Occipital lobe (tissue), 2 donors: ENCODE data around the gene TRIAP1. TPM values are rescaled to one million over a fixed set of nuclear protein-coding genes. Genes with fewer than 3 reads are reported as not detected.

ENCODE experiments used
- DNase-seq: peaks from one replicate; lab custom pipeline; 2025; lab: John Stamatoyannopoulos, UW
- total RNA-seq: library from RNA; depleted of rRNA; stranded (reverse); fragments of >200 nt; gene quantifications from one replicate; pipeline ENCODE4 v1.2.3, GENCODE V29; 2014

The TRIAP1 gene
- total RNA-seq, 1 donor from 2014 or later, result 10.0 TPM

DNA sequence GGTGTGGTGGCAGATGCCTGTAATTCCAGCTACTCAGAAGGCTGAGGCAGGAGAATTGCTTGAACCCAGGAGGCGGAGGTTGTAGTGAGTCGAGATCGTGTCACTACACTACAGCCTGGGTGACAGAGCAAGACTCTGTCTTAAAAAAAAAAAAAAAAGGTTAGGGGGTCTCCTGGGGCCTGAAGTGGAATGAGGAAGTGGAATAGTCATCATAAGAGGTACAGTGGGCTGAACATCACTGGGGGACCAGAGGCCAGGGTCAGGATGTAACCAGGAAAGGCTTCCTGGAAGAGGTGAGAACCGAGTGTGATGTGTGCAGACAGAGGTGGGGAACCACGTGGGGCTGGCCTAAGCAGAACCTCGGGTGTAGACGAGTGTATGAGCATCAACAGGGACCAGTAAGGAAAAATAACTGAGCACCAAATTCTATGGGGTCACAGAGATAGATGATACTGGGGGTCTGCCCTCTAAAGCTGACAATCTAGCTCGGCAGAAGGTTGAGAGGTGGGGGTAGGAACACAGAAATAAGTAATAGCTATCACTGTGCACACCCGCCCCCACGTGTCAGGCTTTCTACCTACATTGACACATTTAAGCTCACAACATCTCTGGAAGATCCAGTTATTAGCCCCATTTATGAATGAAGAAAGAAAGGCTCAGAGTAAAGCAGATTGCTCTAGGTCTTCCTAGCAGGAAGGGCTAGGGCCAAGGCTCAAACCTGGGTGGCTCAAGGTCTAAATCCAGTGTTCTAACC, 13.2 kb downstream of the TRIAP1 start:
- no peak for DNase-seq

DNA sequence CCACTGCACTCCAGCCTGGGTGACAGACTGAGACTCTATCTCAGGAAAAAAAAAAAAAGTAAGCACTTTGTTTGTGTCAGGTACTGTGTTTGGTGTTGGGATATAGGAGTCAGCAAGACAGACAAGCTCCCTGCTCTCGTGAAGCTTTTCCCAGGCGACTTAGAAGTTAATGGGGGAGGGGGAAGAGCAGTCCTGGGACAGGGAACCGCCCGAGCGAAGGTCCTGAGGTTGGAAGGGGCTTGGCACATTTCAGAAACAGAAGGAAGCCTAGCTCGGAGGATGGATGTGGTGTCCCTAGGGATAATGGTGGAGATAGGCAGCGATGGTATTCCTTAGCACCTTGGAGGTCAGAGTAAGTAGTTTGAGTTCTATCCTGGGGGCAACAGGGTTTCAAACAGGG, 16.8 kb downstream of the TRIAP1 start:
- no peak for DNase-seq

DNA sequence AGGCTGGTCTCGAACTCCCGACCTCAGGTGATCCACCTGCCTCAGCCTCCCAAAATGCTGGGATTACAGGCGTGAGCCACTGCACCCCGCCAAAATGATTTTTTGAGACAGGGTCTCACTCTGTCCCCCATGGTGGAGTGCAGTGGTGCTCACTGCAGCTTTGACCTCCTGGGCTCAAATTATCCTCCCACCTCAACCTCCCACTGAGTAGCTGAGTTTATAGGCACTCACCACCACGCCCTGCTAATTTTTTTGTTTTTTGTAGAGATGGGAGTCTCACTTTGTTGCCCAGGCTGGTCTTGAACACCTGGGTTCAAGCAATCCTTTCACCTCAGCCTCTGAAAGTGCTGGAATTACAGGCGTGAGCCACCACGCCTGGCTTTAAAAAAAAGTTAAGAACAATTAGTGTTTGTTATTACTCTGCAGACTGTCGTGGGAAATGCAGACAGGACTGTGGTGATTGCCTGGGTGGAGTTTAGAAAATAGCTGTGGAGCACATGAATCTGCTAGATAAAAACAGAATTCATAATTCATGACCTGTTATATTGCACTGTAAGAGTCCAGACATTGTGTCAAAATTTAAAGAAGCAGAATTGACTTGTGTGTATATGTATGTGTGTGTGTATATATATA, 17.5 kb downstream of the TRIAP1 start:
- DNase-seq, result no peak

DNA sequence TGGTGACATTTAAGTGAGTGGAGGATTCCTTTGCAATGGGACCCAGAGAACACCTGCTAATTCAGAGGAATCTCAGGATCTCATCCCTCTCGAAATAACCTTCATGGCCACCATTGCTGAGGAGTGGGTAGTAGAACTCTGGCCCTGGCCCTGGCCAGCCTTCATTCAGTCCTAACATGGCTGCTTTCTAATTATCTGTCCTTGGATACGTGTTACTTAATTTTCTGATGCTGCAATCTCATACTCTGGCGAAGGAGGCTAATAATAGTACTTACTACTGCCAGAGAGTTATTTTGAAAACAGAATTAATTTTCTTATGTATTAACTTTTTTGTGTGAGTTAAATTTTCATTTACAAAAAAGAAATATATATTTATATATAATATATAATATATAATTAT, 20.4 kb downstream of the TRIAP1 start:
- DNase-seq, result no peak

DNA sequence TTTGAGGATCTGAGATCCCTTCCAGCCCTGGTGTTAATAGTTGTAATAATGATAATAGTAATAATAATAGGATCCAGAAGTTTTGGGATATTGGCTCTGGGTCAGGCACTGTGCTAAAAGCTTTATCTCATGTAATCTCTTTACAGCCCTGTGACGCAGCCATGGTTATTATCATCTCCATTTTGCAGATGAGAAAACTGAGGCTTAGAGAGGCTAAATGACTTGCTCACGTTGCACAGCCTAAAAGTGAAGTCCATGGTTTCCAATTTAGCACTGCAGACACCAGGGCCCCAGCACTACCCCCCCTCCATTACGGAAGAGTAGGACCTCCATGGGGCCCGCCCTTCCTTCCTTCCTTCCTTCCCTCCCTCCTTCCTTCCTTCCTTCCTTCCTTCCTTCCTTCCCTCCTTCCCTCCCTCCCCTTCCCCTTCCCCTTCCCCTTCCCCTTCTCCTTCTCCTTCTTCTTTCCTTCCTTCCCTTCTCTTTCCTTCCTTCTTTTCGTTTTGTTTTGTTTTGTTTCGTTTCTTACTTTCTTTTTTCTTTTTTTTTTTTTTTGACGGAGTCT, 23.2 kb downstream of the TRIAP1 start:
- DNase-seq, result no peak

DNA sequence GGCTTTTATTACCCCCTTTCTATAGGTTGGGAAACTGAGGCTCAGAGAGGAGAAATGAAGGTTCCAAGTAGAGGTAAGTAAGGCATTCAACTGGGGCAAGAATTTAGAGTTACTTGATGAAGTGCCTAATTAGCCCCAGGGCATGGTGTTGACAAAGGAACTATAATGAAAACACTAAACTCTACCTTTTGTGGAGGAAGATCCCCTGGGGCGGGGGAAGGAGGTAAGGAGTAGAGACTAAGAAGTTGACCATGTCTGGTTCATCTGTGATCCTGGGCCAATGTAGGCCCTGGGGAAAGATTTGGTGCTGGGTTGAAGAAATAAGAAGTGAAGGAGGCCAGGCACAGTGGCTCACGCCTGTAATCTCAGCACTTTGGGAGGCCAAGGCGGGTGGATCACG, 24.5 kb downstream of the TRIAP1 start:
- no peak for DNase-seq

DNA sequence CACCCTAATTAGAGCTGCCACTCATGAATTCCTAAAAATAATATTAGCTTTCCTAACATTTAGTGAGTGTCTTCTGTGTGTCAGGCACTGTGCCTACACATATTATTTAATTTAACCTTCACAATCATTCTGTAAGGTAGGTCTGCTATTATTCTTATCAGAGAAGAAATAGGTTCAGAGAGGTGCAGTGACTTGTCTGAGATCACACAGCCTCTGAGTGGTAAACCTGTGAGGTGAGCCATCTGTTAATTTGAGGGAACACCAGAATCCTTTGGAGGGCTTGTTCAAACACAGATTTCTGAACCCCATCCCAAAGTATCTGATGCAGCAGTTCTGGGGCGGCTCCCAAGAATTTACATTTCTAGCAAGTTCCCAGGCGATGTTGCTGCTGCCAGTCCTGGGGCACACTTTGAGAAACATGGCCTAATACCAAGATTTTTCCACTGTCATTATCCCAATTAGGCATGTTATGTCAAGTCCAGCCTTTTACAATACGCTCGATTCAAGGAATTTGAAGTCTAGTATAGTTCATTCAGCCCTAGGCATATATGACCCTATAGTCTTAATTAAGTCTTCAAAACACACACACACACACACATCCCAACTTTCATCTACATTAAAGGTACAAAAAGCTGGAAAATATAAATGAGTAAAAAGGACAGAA, 28.1 kb downstream of the TRIAP1 start:
- no peak for DNase-seq

DNA sequence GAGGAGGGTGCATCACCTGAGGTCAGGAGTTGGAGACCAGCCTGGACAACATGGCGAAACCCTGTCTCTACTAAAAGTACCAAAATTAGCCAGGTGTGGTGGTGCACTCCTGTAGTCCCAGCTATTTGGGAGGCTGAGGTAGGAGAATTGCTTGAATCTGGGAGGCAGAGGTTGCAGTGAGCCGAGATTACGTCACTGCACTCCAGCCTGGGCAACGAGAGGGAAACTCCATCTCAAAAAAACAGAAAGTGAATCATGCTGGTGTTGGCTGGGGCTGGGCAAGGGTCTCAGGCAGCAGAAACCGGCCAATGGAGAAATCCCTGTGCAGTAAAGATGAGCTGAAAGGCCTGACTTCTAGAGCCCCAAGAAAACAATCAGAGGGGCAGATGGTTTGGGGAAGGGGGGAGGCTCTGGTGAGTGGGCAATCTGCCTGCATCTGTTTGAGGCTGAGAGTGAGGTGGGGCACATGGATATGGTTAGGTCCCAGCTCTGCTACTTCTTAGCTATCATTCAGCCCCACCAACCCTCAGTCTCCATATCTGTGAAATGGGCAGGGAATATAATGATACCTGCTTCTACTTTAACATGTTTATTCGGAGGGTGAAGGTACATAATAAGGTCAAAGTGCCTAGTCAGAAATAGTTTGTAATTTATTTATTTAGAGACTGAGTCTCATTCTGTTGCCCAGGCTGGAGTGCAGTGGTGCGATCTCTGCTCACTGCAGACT, 29.5 kb downstream of the TRIAP1 start:
- no peak for DNase-seq

DNA sequence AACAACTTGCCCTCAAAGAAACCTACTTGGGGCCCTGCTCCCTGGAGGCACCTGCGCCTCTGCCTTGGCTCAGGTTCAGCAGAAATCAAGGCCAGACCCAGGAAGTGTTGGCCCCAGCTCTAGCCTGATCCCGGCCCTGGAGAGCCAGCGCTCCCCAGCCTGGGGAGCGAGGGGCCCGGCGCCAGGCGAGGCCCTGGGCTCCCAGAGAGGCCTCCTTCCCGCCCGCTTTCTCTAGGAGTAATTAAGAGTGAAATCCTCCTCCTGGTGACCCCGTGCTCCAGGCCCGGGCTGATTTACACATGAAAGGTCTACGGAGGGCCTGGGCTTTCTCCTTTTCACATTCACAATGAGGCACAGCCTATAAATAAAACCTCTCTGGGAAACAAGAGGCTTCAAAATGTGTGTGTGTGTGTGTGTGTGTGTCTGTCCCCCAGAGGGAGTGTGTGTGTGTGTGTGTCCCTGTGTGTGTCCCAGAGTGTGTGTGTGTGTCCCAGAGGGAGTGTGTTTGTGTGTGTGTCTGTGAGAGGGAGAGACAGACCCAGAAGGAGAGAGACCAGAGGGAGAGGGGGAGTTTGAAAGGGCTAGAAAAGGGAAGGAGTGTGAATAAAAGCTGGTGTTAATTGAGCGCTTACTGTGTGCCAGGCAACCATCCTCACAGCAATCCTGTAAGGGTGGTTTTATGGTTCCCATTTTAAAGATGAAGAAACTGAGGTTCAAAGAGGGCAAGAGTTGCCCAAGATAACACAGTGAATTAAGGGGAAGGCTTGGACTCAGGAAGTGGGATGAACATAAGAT, 32.1 kb downstream of the TRIAP1 start:
- no peak for DNase-seq

DNA sequence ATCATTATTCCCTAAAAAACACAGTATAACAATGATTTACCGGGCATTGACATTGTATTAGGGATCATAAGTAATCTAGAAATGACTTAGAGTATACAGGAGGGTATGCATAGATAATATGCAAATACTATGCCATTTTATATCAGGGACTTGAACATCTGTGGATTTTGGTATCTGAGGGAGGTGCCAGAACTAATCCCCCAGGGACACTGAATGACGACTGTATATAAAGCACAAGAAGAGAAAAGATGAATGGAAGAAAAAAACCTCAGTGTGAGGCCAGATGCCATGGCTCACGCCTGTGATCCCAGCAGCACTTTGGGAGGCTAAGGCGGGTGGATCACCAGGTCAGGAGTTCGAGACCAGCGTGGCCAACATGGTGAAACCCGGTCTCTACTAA, 33.8 kb downstream of the TRIAP1 start:
- DNase-seq, result no peak

DNA sequence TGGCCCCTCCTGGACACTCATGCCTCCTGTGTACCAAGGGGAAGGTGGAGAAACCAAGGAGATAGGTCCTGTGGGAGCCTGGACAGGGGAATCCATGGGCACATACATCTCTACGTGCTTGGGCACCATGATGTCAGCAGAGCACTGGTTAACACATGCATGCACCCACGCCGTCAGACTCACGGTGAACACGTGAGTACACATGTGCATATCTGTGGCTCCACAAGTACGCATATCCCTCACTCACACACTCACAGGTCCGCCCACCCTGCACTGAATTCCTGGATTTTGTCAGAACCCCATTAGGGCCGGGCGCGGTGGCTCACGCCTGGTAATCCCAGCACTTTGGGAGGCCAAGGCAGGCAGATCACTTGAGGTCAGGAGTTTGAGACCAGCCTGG, 37.4 kb downstream of the TRIAP1 start:
- no peak for DNase-seq

DNA sequence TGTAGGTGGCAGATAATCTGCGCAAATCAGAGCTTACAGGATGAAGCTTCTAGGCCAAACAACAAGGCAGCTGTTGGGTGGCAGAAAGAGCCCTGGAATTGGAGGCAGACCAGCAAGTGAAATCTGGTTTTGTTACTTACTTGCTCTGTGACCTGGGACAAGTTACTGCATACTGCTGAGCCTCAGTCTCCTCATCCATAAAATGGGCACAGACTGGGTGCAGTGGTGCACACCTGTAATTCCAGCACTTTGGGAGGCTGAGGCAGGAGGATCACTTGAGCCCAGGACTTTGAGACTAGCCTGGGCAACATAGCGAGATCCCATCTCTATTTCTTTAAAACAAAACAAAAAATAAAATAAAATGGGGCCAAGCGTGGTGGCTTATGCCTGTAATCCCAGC, 39.6 kb downstream of the TRIAP1 start:
- no peak for DNase-seq

DNA sequence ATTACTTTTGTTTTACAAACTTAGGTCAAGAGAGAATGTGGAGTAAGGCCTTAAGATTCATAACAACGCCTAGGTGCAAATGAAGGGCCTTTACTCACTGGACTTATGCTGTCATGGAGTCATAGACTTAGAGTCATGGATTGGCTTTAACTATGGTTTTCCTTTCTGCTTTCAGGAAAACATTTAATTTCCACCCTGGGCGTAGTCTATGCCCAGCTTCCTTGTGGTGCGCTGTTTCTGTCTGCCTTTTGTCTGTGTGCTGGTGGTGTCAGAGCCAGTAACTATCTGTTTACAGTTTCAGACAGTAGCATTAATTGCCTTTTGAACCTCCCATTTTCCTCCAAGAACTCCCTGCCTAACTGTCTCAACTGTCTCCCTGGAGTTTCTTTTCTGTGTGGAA, 40.1 kb downstream of the TRIAP1 start:
- DNase-seq, result no peak

DNA sequence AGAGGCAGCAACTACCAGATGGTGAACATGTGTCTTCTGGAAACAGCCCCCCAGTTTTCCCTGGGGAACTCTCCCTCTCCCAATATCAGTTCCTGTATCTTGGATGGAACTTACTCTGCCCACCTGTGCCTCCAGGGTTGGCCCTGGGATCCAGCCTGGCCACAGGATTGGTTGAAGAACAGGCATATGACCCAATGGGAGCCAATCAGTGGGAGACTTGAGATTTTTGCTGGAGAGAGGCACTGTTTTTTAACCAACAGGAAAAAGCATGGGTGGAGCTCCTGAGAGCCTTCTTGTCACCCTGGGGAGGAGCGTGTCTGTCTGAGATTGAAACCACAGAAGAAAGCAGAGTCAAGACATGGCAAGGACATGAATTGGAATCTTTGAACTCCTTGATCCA, 41.9 kb downstream of the TRIAP1 start:
- DNase-seq, result no peak

DNA sequence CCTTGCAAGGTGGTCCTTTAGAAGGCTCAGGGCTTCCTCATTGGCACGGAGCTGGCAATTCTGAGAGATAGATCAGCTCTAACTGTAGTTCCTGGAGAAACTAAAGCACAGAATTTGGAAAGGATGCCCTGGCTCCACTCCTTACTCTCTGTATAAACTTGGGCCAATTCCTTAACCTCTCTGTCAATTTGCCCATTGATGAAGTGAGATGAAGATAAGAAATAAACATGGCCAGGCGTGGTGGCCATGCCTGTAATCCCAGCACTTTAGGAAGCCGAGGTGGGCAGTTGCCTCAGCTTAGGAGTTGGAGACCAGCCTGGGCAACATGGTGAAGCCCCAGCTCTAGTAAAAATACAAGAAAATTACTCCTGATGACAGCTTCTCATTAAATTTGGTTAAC, 42.3 kb downstream of the TRIAP1 start:
- DNase-seq, result no peak

DNA sequence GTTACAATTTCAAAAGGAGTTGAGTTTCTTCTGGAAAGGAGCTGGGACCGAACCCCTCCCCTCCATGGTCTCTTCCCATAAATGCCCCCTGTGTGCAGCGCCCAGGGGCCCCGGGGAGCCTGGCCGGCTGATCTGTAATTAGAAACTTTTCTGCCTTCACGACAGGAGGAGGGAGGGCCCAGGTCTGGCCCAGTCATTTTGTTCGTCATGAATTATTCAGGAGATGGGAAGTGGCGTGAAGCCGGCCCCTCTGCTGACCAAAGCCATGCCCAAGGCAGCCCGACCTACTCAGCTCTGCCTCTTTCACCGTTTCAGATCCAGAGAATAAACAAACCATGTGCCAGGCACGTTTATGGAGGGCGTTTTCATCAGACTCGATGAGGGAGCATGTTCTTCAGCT, 44.0 kb downstream of the TRIAP1 start:
- no peak for DNase-seq

DNA sequence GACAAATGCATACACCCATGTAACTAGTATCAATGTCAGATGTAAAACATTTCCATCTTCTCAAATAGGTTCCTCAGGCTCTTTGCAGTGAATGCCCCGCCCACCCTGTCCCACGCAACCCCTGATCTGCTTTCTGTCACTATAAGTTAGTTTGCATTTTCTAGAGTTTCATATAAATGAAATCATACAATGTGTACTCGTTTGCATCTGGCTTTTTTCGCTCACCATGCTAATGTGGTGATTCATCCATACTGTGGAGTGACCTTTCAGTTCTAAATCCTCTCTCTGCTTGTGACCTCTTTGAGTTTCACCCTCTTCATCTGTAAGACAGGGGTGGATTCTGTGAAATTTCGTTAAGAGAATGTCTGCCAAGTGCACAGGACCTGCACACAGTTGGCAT, 46.7 kb downstream of the TRIAP1 start:
- DNase-seq, result no peak

DNA sequence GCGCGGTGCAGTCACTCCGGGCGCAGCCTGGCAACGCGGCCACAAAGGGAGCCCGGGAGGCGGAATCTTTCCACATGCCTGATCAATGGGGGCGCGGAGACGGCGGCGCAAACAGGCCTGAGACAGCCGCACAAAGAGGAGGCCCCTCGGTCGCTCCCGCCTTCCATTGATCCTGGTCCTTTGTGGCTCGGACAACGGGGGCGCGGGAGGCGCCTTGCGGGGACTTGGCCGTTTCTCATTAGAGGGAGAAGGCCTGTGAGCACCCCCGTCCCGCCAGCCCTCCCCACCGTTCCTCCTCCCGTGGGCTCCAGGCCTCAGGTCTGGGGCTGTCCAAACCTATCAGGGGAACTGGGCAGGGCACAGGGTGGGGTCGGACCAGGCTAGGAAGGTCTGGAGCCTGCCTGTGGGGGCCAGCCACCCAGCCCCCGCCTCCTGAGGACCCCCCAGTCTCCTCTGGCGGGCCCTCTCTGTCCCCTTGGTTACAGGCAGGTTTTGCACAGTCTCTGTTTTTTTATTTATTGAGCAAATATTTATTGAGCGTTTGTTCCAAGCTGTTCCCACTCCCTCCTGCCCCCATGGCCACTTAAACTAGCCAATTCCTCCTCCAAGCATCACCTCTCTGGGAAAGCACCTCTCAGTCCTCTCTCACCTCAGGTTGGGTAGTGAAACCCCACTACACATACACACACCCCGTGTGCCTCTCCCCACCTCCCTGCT, 48.2 kb downstream of the TRIAP1 start:
- no peak for DNase-seq

DNA sequence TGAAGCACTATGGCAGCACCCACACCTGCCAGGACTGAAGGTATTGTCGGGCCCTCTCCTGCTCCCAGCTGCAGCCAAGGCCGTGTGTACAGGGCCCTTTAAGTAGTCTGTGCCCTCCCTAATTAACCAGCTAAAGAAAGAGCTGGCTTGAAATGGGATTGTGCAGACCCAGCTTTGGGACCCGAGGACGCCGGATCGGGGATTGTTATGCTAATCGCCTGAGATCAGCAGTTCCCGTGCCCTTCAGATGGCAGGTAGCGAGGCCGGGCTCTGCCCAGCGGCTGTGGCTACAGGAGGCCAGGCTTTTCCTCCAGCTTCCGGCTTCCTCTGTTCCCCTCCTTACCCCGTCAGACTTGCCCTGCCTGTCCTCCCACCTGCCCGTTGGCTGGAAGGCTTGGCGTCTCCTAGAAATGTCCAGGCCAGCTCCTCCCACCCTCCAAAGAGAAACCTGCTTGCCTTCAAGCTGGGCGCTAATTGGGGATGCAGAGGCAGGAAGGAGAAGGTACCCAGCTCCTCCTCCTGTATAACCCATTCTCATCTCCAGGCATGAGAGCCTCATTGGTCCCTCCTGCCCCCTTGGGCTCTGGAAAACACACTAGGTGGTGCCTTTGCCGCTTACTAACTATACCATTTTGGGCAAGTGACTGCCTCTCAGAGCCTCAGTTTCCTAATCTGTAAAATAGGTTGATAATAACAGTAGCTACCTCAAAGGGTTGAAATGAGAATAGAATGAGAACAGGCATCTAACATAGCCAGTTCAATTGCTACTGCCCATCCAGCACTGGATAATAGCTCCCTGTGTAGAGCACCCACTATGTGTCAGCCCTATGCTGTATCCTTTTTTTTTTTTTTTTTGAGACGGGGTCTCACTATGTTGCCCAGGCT, 51.5 kb downstream of the TRIAP1 start:
- DNase-seq, result no peak
